ENCODE results near the gene MSANTD2. TPM values are rescaled to one million over a fixed set of nuclear protein-coding genes. Genes with fewer than 3 reads are reported as not detected.

Gene MSANTD2
- total and polyA plus RNA-seq, 9 of the 15 experiments (the other 6 are each of a cell fraction or from before 2014, with no cell fraction given) = 1.3 to 9.9 (median 5.3) TPM

DNA sequence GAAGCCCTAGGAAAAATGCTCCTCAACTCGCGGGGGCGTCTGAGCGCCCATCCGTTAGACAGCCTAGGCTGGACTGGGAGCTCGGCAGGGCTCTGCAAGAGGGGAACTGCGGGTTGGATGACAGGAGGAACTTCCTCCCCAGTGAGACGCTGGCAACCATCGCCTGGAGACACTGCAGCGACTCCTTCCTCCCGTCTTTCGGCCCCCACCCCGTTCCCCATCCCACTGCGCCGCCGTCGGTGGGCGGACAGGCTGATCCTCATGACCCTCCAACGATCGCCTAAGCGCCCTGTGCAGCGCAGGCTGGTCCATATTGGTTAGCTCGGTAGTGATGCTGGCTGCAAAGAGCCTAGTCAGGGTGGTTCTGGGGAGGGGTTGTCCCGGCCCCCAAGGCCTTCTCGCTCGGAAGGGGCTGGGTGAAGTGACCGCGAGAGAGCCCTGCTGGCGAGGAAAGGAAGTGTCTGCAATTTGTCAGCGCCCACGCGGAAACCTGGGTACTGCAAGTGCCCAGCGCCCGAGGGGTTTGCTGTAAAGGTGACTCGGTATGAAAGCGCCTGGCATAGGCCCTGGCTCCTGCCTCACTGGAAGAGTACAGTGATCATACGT is 59.8 kb downstream of the MSANTD2 start (continued):
- TF ChIP-seq MAZ (CRISPR knock-in tag; conservative IDR thresholded peaks at IDR 0.05 in 1 of 2, IDR thresholded peaks at IDR 0.05 in 1 of 2) (peak; percentile 20 to 39; a peak in 1 of 4 replicates), KLF1 (tag; IDR thresholded peaks at IDR 0.05) (no peak), MCM3 (IDR thresholded peaks at IDR 0.05) (no peak), CTCF (IDR thresholded peaks at IDR 0.05 in 2 of 3, conservative IDR thresholded peaks at IDR 0.05 in 1 of 3; ENCODE audit: insufficient read depth in 2 of 3, low read depth in 1 of 3, low read length in 3 of 3) (peak; percentile 34 to 51 (median 36); a peak in 3 of 6 replicates), RNF2 (IDR thresholded peaks at IDR 0.05) (no peak), SNRNP70 (optimal IDR thresholded peaks at IDR 0.05; ENCODE audit: low read depth, low read length) (no peak), CBX8 (IDR thresholded peaks at IDR 0.05; ENCODE audit: borderline replicate concordance, extremely low read depth, low read depth, low read length, poor library complexity, severe bottlenecking) (no peak), TAF7 (tag; IDR thresholded peaks at IDR 0.05) (no peak), ADNP (tag; IDR thresholded peaks at IDR 0.05) (no peak), ZBTB7A (IDR thresholded peaks at IDR 0.05; ENCODE audit: borderline replicate concordance, control insufficient read depth, low read depth, low read length) (peak; percentile 31; the same call in 1 of the 2 replicates), ZNF778 (CRISPR knock-in tag; IDR thresholded peaks at IDR 0.05) (no peak), ZNF3 (CRISPR knock-in tag; IDR thresholded peaks at IDR 0.05) (no peak), ZSCAN32 (CRISPR knock-in tag; IDR thresholded peaks at IDR 0.05) (no peak), TCF15 (CRISPR knock-in tag; IDR thresholded peaks at IDR 0.05) (no peak), ZNF133 (CRISPR knock-in tag; IDR thresholded peaks at IDR 0.05) (no peak), EGR1 (conservative IDR thresholded peaks at IDR 0.05) (peak; percentile 49), MAFG (tag; conservative IDR thresholded peaks at IDR 0.05) (no peak), SIRT6 (IDR thresholded peaks at IDR 0.05; ENCODE audit: low read depth, low read length) (no peak), U2AF1 (optimal IDR thresholded peaks at IDR 0.05; ENCODE audit: low read depth, low read length) (no peak), SIN3B (IDR thresholded peaks at IDR 0.05; ENCODE audit: low read depth) (no peak)
- TF ChIP-seq, protein P1, sequence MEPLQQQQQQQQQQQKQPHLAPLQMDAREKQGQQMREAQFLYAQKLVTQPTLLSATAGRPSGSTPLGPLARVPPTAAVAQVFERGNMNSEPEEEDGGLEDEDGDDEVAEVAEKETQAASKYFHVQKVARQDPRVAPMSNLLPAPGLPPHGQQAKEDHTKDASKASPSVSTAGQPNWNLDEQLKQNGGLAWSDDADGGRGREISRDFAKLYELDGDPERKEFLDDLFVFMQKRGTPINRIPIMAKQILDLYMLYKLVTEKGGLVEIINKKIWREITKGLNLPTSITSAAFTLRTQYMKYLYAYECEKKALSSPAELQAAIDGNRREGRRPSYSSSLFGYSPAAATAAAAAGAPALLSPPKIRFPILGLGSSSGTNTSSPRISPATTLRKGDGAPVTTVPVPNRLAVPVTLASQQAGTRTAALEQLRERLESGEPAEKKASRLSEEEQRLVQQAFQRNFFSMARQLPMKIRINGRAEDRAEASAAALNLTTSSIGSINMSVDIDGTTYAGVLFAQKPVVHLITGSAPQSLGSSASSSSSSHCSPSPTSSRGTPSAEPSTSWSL (CRISPR knock-in tag; IDR thresholded peaks at IDR 0.05; ENCODE audit: borderline replicate concordance) = no peak
- TF ChIP-seq, protein P2, sequence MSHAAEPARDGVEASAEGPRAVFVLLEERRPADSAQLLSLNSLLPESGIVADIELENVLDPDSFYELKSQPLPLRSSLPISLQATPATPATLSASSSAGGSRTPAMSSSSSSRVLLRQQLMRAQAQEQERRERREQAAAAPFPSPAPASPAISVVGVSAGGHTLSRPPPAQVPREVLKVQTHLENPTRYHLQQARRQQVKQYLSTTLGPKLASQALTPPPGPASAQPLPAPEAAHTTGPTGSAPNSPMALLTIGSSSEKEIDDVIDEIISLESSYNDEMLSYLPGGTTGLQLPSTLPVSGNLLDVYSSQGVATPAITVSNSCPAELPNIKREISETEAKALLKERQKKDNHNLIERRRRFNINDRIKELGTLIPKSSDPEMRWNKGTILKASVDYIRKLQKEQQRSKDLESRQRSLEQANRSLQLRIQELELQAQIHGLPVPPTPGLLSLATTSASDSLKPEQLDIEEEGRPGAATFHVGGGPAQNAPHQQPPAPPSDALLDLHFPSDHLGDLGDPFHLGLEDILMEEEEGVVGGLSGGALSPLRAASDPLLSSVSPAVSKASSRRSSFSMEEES (CRISPR knock-in tag; IDR thresholded peaks at IDR 0.05) = no peak
